Activated T-helper 2 cell treated with anti-CD3 and anti-CD28 coated beads, Interferon-gamma antibody, Interleukin-2, Interleukin-4, amounts not matched to agents 10 μg/mL and 5 μg/mL and 100 μg/mL, durations not matched to agents 14 hours and 24 hours and 36 hours (primary cell): ENCODE results near the gene TMEM126A. TPM values are rescaled to one million over a fixed set of nuclear protein-coding genes. Genes with fewer than 3 reads are reported as not detected.
"Not testable (repeated sequence)": the region's sequence is repeated elsewhere in the genome, so short reads cannot be mapped to it uniquely, and the experiment has no call there.

Experiments used
- DNase-seq: peaks from one replicate; pipeline ENCODE4 v3.0.0; 2021; ENCODE audit warnings: low spot score
- H3K27ac Mint-ChIP-seq: one replicate; pipeline ENCODE4 v1.8.0; 2021; ENCODE audit warnings: mixed read lengths
- H3K27me3 Mint-ChIP-seq: one replicate; pipeline ENCODE4 v1.8.0; 2021; ENCODE audit warnings: low read depth, mixed read lengths
- H3K36me3 Mint-ChIP-seq: one replicate; pipeline ENCODE4 v1.8.0; 2021; ENCODE audit warnings: low read depth, mixed read lengths
- H3K4me1 Mint-ChIP-seq: one replicate; pipeline ENCODE4 v1.8.0; 2021; ENCODE audit warnings: low read depth, mixed read lengths
- H3K4me3 Mint-ChIP-seq: one replicate; pipeline ENCODE4 v1.8.0; 2021; ENCODE audit warnings: low read depth, mild to moderate bottlenecking, moderate library complexity, mixed read lengths
- H3K9me3 Mint-ChIP-seq: one replicate; pipeline ENCODE4 v1.8.0; 2021; ENCODE audit warnings: mixed read lengths
- intact Hi-C: fragments of 100-400 bp; cut with micrococcal nuclease; formaldehyde crosslinking; loops from one replicate; pipeline ENCODE4 v1.15.1; 2023
- total RNA-seq: library from RNA; stranded (reverse); gene quantifications from 2 replicates; pipeline ENCODE4 v1.2.3, GENCODE V29; 2022

Gene TMEM126A
- total RNA-seq, result 48.9 and 49.3 TPM in 2 replicates

DNA sequence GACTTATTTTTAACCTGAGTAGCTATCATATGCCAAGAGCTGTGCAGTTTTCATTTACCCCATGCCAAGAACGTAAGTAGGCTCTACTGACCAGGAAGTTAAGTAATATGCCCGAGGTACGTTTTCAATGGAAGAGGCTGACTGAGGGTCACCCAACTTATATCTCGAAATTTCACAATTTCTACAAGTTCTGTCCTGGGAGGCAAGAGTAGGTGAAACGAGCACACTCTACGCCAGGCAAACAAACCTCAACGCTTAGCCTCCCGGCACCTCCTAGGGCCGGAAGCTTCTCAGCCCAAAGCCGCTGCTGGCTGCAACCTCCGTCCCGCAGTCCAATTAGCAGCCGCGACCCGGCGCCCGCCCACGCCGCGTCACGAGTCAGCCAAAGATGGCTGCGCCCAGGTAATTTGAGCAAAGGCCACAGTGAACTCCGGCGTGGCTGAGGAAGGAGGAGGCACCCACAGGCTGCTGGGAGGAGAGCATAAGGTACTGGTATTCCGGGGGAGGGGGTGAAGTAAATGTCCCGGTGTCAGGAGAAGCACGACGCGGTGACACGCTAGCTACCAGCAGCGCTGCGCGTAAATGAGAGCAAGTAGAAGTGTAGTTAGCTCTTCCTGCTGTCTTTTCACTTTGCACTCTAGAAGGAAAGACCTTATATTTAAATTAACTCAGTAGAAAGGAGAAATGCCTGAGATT lies at the start of gene TMEM126A:
TMEM126A (plus strand) TSS at position 364 of the 696 bp plus-strand sequence. CDS start 2,289 bp downstream, outside the sequence.
- peaks cover 18% of the 10 kb centered on the region for H3K36me3 Mint-ChIP-seq
- peaks cover 19% of the 10 kb centered on the region for H3K4me1 Mint-ChIP-seq
- H3K27ac Mint-ChIP-seq, result peak within 1 kb of the TSS; percentile 92
- intact Hi-C loops, result loop anchor here (1.0 to 5.0 kb wide), 3 partner anchors 16 to 180 kb away; partner anchors contain the start of gene TMEM126B
- H3K4me3 Mint-ChIP-seq, result peak within 1 kb of the TSS; percentile 95
- H3K27me3 Mint-ChIP-seq, result peaks cover 16% of the 10 kb centered on the region
- H3K9me3 Mint-ChIP-seq, result no peaks in the 10 kb centered on the region
- peak; percentile 86 for DNase-seq

DNA sequence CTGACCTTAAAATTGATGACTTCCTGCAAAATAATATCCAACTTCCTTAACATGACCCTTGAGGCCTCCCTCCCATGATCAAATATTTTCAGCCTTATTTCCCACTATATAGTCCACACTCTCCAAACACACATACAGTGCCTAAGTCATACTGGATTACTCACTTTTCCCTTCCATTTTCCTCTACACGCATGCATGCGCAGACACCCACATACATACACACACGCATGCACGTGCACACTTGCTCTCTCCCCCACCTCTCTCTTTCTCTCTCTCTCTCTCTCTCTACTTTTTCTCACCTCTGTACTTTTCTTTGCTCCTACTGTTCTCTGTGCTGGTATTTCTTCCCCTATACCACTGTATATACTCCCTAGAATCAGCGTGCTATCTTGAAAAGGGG lies 48.7 kb upstream of the TMEM126A start:
- no peaks in the 10 kb centered on the region for H3K9me3 Mint-ChIP-seq

DNA sequence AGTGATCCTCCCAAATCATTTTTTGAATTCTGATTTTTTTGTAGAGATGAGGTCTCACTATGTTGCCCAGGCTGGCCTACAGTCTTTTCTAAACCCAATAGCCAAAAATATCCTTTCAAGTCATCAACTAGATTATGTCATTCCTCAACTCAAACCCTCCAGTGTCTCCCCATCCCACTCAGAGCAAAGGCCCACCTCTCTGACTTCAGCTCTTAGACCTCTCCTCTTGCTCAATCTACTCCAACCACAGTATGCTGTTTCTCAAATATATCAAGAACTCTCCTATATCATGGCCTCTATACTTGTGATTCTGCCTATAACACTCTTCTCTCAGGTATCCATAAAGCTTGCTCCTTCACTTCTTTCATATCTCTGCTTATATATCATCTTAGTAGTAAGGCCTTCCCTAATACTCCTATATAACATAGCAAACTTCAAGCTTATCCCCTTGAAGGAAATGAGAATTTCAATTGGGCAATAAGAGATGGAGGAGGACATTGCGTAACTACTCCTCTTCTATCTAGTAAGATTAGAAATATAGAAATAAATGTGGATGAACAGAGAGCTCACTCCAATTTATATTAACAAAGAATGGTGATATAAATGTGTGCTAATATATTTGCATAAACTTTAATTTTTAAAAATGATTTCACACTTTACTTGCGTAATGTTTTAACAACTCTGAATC lies 45.1 kb upstream of the TMEM126A start:
- Mint-ChIP-seq H3K27me3 (peaks cover 12% of the 10 kb centered on the region), H3K4me3 (no peak overlapping the region), H3K27ac (no peak overlapping the region), H3K9me3 (no peaks in the 10 kb centered on the region), H3K36me3 (no peaks in the 10 kb centered on the region), H3K4me1 (peaks cover 5% of the 10 kb centered on the region)
- no peak for DNase-seq
- intact Hi-C loops, result no loop called here

More for the DNA sequence above, 48.7 kb upstream of the TMEM126A start:
- Mint-ChIP-seq H3K27ac (no peak overlapping the region), H3K4me3 (no peak overlapping the region), H3K4me1 (no peaks in the 10 kb centered on the region), H3K36me3 (no peaks in the 10 kb centered on the region), H3K27me3 (peaks cover 12% of the 10 kb centered on the region)
- intact Hi-C loops, result loop anchor here (10.0 kb wide), 1 partner anchor 1216 kb away; no protein-coding TSS in a partner anchor
- no peak for DNase-seq

DNA sequence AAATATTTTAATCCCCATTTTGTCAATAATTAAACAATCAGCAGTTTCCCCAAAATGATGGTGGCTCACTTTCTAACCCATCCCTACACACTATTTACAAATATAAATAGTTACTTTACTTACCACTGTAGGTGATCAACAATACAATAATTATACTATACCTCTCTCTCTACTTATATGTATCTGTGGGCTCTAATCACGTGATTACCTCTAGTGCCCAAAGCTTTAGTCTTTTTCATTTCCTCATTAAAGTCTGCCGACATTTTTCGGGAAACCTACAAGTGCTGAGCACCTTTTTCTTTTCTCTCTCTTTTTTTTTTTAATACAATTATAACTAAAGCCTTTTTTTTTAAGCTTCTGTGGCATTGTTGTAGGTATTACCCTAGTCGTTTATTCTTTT lies 44.5 kb upstream of the TMEM126A start:
- H3K27ac Mint-ChIP-seq, result no peak overlapping the region

DNA sequence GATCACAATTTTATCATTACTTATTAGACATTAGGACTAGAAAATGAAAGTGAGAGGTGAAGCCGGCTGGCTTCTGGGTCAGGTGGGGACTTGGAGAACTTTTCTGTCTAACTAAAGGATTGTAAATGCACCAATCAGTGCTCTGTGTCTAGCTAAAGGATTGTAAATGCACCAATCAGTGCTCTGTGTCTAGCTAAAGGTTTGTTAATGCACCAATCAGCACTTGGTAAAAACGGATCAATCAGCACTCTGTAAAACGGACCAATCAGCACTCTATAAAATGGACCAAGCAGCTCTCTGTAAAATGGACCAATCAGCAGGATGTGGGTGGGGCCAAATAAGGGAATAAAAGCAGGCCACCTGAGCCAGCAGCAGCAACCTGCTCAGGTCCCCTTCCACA lies 41.5 kb upstream of the TMEM126A start:
- DNase-seq, H3K27me3 Mint-ChIP-seq, H3K27ac Mint-ChIP-seq, H3K36me3 Mint-ChIP-seq, H3K9me3 Mint-ChIP-seq, H3K4me1 Mint-ChIP-seq, H3K4me3 Mint-ChIP-seq, intact Hi-C loops: not testable (repeated sequence)

More for the DNA sequence above, 44.5 kb upstream of the TMEM126A start:
- Mint-ChIP-seq H3K27me3 (peaks cover 12% of the 10 kb centered on the region), H3K36me3 (no peaks in the 10 kb centered on the region), H3K4me1 (peaks cover 5% of the 10 kb centered on the region), H3K9me3 (no peaks in the 10 kb centered on the region), H3K4me3 (no peak overlapping the region)
- DNase-seq, result no peak
- intact Hi-C loops, result no loop called here

DNA sequence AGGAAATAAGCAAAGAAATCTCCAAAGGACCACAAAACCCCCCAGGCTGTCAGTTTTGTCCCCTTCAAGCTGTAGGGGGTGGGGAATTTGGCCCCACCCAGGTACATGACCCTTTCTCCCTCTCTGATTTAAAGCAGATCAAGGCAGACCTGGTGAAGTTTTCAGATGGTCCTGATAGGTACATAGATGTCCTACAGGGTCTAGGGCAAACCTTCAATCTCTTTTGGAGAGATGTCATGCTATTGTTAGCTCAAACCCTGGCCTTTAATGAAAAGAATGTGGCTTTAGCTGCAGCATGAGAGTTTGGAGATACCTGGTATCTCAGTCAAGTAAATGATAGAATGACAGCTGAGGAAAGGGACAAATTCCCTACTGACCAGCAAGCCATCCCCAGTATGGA lies 39.1 kb upstream of the TMEM126A start:
- H3K9me3 Mint-ChIP-seq, H3K4me1 Mint-ChIP-seq, H3K27ac Mint-ChIP-seq, intact Hi-C loops, H3K4me3 Mint-ChIP-seq, H3K27me3 Mint-ChIP-seq, DNase-seq, H3K36me3 Mint-ChIP-seq: not testable (repeated sequence)

DNA sequence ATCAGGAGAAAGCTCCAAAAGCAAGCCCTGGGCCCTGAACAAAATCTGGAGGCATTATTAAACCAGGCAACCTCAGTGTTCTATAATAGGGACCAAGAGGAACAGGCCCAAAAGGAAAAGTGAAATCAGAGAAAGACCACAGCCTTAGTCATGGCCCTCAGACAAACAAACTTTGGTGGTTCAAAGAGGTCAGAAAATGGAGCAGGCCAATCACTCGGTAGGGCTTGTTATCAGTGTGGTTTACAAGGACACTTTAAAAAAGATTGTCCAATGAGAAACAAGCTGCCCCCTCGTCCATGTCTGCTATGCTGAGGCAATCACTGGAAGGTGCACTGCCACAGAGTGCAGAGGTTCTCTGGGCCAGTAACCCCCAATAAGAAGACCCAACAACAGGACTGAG lies 38.5 kb upstream of the TMEM126A start:
- DNase-seq, intact Hi-C loops, H3K4me1 Mint-ChIP-seq, H3K36me3 Mint-ChIP-seq, H3K27me3 Mint-ChIP-seq, H3K27ac Mint-ChIP-seq, H3K4me3 Mint-ChIP-seq, H3K9me3 Mint-ChIP-seq: not testable (repeated sequence)

DNA sequence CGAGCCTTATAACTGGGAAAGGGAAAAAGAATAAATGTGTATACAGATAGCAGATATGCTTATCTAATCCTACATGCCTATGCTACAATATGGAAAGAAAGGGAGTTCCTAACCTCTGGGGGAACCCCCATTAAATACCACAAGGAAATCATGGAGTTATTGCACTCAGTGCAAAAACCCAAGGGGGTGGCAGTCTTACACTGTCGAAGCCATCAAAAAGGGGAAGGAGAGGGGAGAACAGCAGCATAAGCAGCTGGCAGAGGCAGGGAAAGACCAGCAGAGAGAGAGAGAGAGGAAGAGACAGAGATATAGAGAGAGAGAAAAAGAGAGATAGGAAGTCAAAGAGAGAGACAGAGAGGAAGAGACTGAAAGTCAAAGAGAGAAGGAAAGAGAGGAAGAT lies 36.1 kb upstream of the TMEM126A start:
- H3K4me3 Mint-ChIP-seq, intact Hi-C loops, H3K27me3 Mint-ChIP-seq, DNase-seq, H3K4me1 Mint-ChIP-seq, H3K36me3 Mint-ChIP-seq, H3K27ac Mint-ChIP-seq, H3K9me3 Mint-ChIP-seq: not testable (repeated sequence)

DNA sequence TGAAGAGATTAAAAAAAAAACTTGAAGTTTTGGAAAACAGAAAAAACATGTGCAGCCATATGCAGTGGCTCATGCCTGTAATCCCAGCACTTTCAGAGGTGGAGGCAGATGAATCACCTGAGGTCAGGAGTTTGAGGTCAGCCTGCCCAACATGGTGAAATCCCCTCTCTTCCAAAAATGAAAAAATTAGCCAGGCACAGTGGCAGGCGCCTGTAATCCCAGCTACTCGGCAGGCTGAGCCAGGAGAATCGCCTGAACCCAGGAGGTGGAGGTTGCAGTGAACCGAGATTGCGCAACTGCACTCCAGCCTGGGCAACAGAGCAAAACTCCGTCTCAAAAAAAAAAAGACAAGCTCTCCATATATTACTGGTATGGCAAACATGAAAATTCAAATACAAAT lies 28.3 kb upstream of the TMEM126A start:
- Mint-ChIP-seq H3K4me1 (peaks cover 12% of the 10 kb centered on the region), H3K27me3 (peaks cover 2% of the 10 kb centered on the region), H3K4me3 (no peak overlapping the region), H3K9me3 (no peaks in the 10 kb centered on the region), H3K27ac (no peak overlapping the region), H3K36me3 (no peaks in the 10 kb centered on the region)
- intact Hi-C loops, result no loop called here
- no peak for DNase-seq

DNA sequence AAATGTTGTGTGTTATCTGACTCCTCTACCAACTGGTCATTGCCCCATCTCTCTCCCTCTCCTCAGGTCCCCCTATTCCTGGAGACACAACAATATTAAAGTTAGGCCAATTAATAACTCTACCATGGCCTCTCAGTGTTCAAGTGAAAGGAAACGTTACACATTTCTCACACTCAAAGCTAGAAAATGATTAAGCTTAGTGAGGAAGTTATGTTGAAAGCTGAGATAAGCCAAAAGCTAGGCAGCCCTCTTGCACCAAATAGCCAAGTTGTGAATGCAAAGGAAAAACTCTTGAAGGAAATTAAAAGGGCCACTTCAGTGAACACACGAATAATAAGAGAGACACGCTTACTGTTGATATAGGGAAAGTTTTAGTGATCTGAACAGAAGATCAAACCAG lies 27.5 kb upstream of the TMEM126A start:
- H3K36me3 Mint-ChIP-seq, result no peaks in the 10 kb centered on the region
- intact Hi-C loops, result loop anchor here (10.0 kb wide), 1 partner anchor 1185 kb away; the partner anchor contains the start of gene PRSS23
- H3K4me1 Mint-ChIP-seq, result peaks cover 18% of the 10 kb centered on the region
- DNase-seq, result no peak
- H3K9me3 Mint-ChIP-seq, result no peaks in the 10 kb centered on the region
- H3K27ac Mint-ChIP-seq, result no peak overlapping the region
- no peak overlapping the region for H3K4me3 Mint-ChIP-seq
- peaks cover 2% of the 10 kb centered on the region for H3K27me3 Mint-ChIP-seq

DNA sequence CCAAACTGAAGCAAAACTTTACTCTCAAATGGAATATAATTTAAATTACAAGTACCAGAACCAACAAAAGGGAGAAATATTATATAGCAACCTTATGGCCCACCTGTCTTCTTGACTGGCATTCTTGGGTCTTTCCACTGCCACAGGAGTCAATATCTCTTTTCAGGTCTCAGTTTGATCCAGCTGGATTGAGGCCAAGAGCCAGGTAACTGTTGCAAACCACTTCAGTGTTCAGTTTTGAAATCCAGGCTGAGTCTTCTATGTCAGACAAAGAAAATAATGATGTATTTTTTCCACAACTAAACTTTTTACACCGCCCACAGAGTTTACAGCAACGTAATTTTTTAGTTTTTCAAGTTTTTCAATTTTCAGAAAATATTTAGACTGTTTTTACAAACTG lies 21.3 kb upstream of the TMEM126A start:
- H3K27me3 Mint-ChIP-seq, result peaks cover 2% of the 10 kb centered on the region
- peaks cover 38% of the 10 kb centered on the region for H3K4me1 Mint-ChIP-seq
- H3K27ac Mint-ChIP-seq, result peak overlapping the region; percentile 88
- peak overlapping the region; percentile 89 for H3K4me3 Mint-ChIP-seq
- no peak for DNase-seq
- intact Hi-C loops, result loop anchor here (5.0 to 10.0 kb wide), 4 partner anchors 56 to 1178 kb away; partner anchors contain the start of genes HIKESHI, PRSS23 and SYTL2
- peaks cover 11% of the 10 kb centered on the region for H3K36me3 Mint-ChIP-seq
- H3K9me3 Mint-ChIP-seq, result no peaks in the 10 kb centered on the region

DNA sequence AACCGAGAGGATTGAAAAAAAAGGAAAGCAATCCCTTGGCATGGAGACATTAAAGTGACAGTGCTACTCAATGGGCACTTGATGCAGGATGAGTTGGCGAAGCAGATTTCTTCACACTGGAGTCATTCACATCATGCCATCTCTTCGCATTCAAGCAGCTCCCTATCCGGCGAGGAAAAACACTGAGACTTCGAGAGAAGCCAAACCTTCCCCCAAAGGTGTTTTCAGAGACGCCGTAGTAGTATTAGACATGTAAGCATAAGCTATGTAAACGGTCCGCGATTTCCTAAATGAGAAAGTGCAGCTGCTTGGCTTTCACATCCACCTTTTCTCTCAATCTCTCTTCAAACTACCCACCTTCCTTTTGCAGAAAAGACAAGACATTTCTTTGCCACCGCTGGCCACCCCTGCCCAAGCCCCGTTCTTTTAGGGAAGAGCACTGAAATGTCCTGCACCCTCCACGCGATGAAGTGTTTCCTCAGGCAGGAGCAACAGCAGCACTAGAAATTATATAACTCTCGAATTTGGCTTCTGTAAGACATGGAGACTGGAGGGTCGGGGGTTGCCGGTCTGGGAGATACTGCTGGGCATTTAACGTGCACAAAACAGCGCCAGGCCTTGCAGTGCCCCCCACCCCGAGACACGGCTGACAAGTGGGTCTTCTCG lies 20.3 kb upstream of the TMEM126A start, which contains the start of gene DLG2:
DLG2 (minus strand) TSS at position 13 of the 666 bp plus-strand sequence.
- peaks cover 2% of the 10 kb centered on the region for H3K27me3 Mint-ChIP-seq
- intact Hi-C loops, result loop anchor here (5.0 to 10.0 kb wide), 4 partner anchors 55 to 1177 kb away; partner anchors contain the start of genes HIKESHI, PRSS23 and SYTL2
- H3K36me3 Mint-ChIP-seq, result peaks cover 19% of the 10 kb centered on the region
- peaks cover 38% of the 10 kb centered on the region for H3K4me1 Mint-ChIP-seq
- H3K4me3 Mint-ChIP-seq, result peak within 1 kb of the TSS; percentile 89
- no peak for DNase-seq
- no peaks in the 10 kb centered on the region for H3K9me3 Mint-ChIP-seq
- H3K27ac Mint-ChIP-seq, result peak within 1 kb of the TSS; percentile 88
